Measurements from ENCODE around the gene FGB. TPM values are rescaled to one million over a fixed set of nuclear protein-coding genes. Genes with fewer than 3 reads are reported as not detected.

The FGB gene
- total RNA-seq, 4 donors from 2014 or later = not detected

DNA sequence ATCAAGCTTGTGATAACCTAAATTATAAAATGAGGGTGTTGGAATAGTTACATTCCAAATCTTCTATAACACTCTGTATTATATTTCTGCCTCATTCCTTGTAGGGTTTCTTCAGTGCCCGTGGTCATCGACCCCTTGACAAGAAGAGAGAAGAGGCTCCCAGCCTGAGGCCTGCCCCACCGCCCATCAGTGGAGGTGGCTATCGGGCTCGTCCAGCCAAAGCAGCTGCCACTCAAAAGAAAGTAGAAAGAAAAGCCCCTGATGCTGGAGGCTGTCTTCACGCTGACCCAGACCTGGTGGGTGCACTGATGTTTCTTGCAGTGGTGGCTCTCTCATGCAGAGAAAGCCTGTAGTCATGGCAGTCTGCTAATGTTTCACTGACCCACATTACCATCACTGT is 2.9 kb downstream of the FGB start:
- Histone ChIP-seq H3K4me1 (no peaks in the 10 kb centered on the region), H3K36me3 (no peaks in the 10 kb centered on the region), H3K27ac (no peak overlapping the region), H3K27me3 (no peaks in the 10 kb centered on the region), H3K9me3 (no peaks in the 10 kb centered on the region), H3K4me3 (no peak overlapping the region)
- no peak for DNase-seq
- intact Hi-C loops (cut with DNase I; ENCODE audit: low total_unique reads) = no loop called here
- 87 to 100% methylated on average over 3 to 6 of the region's 6 CpGs for WGBS, 2 donors (ENCODE audit: low coverage in 1 of 2)
- no peak for TF ChIP-seq POLR2AphosphoS5 (IDR thresholded peaks at IDR 0.05)
- TF ChIP-seq, protein P1, sequence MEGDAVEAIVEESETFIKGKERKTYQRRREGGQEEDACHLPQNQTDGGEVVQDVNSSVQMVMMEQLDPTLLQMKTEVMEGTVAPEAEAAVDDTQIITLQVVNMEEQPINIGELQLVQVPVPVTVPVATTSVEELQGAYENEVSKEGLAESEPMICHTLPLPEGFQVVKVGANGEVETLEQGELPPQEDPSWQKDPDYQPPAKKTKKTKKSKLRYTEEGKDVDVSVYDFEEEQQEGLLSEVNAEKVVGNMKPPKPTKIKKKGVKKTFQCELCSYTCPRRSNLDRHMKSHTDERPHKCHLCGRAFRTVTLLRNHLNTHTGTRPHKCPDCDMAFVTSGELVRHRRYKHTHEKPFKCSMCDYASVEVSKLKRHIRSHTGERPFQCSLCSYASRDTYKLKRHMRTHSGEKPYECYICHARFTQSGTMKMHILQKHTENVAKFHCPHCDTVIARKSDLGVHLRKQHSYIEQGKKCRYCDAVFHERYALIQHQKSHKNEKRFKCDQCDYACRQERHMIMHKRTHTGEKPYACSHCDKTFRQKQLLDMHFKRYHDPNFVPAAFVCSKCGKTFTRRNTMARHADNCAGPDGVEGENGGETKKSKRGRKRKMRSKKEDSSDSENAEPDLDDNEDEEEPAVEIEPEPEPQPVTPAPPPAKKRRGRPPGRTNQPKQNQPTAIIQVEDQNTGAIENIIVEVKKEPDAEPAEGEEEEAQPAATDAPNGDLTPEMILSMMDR (IDR thresholded peaks at IDR 0.05) = no peak
- TF ChIP-seq POLR2A (IDR thresholded peaks at IDR 0.05) = no peak
- no peak for TF ChIP-seq EP300 (IDR thresholded peaks at IDR 0.05; ENCODE audit: low read depth)
- in situ Hi-C loops (cut with MboI; ENCODE audit: low pct_ligation_motif_present in 1 of 4, low pct_unique_long_range_greater_than_20kb in 1 of 4, low sequenced_read_pairs in 3 of 4) = loop anchor here in 2 of 4 donors (25.0 kb wide), 1 partner anchor 797 kb away; no protein-coding TSS in a partner anchor

DNA sequence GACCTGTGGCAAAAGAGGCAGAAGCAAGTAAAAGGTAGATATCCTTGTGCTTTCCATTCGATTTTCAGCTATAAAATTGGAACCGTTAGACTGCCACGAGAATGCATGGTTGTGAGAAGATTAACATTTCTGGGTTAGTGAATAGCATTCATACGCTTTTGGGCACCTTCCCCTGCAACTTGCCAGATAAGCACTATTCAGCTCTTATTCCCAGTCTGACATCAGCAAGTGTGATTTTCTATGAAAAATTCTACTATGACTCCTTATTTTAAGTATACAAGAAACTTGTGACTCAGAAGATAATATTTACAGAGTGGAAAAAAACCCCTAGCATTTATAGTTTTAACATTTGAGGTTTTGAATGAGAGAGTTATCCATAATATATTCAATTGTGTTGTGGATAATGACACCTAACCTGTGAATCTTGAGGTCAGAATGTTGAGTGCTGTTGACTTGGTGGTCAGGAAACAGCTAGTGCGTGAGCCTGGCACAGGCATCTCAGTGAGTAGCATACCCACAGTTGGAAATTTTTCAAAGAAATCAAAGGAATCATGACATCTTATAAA is 3.9 kb downstream of the FGB start:
- Histone ChIP-seq H3K4me1 (no peaks in the 10 kb centered on the region), H3K36me3 (no peaks in the 10 kb centered on the region), H3K9me3 (no peaks in the 10 kb centered on the region), H3K27ac (no peak overlapping the region), H3K27me3 (no peaks in the 10 kb centered on the region), H3K4me3 (no peak overlapping the region)
- 78 to 85% methylated on average over 5 of the region's 5 CpGs for WGBS, 2 donors (ENCODE audit: low coverage in 1 of 2)
- DNase-seq = no peak
- in situ Hi-C loops (cut with MboI; ENCODE audit: low pct_ligation_motif_present in 1 of 4, low pct_unique_long_range_greater_than_20kb in 1 of 4, low sequenced_read_pairs in 3 of 4) = loop anchor here in 2 of 4 donors (25.0 kb wide), 1 partner anchor 796 kb away; no protein-coding TSS in a partner anchor
- no peak for TF ChIP-seq POLR2AphosphoS5 (IDR thresholded peaks at IDR 0.05)
- TF ChIP-seq, protein P1 (IDR thresholded peaks at IDR 0.05) = no peak
- no peak for TF ChIP-seq EP300 (IDR thresholded peaks at IDR 0.05; ENCODE audit: low read depth)
- no peak for TF ChIP-seq POLR2A (IDR thresholded peaks at IDR 0.05)
- intact Hi-C loops (cut with DNase I; ENCODE audit: low total_unique reads) = no loop called here

DNA sequence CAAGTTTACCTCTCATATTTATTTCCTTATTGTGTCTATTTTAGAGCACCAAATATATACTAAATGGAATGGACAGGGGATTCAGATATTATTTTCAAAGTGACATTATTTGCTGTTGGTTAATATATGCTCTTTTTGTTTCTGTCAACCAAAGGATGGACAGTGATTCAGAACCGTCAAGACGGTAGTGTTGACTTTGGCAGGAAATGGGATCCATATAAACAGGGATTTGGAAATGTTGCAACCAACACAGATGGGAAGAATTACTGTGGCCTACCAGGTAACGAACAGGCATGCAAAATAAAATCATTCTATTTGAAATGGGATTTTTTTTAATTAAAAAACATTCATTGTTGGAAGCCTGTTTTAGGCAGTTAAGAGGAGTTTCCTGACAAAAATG is 6.2 kb downstream of the FGB start:
- Histone ChIP-seq H3K9me3 (no peaks in the 10 kb centered on the region), H3K4me1 (no peaks in the 10 kb centered on the region), H3K4me3 (no peak overlapping the region), H3K27ac (no peak overlapping the region), H3K27me3 (no peaks in the 10 kb centered on the region), H3K36me3 (no peaks in the 10 kb centered on the region)
- intact Hi-C loops (cut with DNase I; ENCODE audit: low total_unique reads) (no loop called here), in situ Hi-C loops (cut with MboI; ENCODE audit: low pct_ligation_motif_present in 1 of 4, low pct_unique_long_range_greater_than_20kb in 1 of 4, low sequenced_read_pairs in 3 of 4) (loop anchor here in 2 of 4 donors (25.0 kb wide), 1 partner anchor 793 kb away; no protein-coding TSS in a partner anchor)
- TF ChIP-seq POLR2A (IDR thresholded peaks at IDR 0.05) = no peak
- no peak for TF ChIP-seq POLR2AphosphoS5 (IDR thresholded peaks at IDR 0.05)
- TF ChIP-seq, protein P1 (IDR thresholded peaks at IDR 0.05) = no peak
- DNase-seq = no peak
- 25 to 31% methylated on average over 3 of the region's 3 CpGs for WGBS, 2 donors (ENCODE audit: low coverage in 1 of 2)

DNA sequence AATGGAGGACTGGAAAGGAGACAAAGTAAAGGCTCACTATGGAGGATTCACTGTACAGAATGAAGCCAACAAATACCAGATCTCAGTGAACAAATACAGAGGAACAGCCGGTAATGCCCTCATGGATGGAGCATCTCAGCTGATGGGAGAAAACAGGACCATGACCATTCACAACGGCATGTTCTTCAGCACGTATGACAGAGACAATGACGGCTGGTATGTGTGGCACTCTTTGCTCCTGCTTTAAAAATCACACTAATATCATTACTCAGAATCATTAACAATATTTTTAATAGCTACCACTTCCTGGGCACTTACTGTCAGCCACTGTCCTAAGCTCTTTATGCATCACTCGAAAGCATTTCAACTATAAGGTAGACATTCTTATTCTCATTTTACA is 6.8 kb downstream of the FGB start:
- H3K36me3 ChIP-seq = no peaks in the 10 kb centered on the region
- DNase-seq = no peak
- no peaks in the 10 kb centered on the region for H3K4me1 ChIP-seq
- no peak overlapping the region for H3K27ac ChIP-seq
- no peaks in the 10 kb centered on the region for H3K27me3 ChIP-seq
- no peak overlapping the region for H3K4me3 ChIP-seq
- in situ Hi-C loops (cut with MboI; ENCODE audit: low pct_ligation_motif_present in 1 of 4, low pct_unique_long_range_greater_than_20kb in 1 of 4, low sequenced_read_pairs in 3 of 4) (loop anchor here in 2 of 4 donors (25.0 kb wide), 1 partner anchor 793 kb away; no protein-coding TSS in a partner anchor), intact Hi-C loops (cut with DNase I; ENCODE audit: low total_unique reads) (no loop called here)
- WGBS, 2 donors (ENCODE audit: low coverage in 1 of 2) = 91% methylated on average over 5 of the region's 5 CpGs
- no peaks in the 10 kb centered on the region for H3K9me3 ChIP-seq
- TF ChIP-seq POLR2AphosphoS5 (IDR thresholded peaks at IDR 0.05) (no peak), POLR2A (IDR thresholded peaks at IDR 0.05) (no peak)
- TF ChIP-seq, protein P1 (IDR thresholded peaks at IDR 0.05) = no peak

Measured in transverse colon (tissue), 4 donors.